HS-27A (cell line): ENCODE data around the gene SERAC1.

Experiments
- DNase-seq: peaks from one replicate; pipeline ENCODE4 v3.0.0-alpha.2; 2012; ENCODE audit warnings: low read depth, missing footprints

SERAC1 gene

DNA sequence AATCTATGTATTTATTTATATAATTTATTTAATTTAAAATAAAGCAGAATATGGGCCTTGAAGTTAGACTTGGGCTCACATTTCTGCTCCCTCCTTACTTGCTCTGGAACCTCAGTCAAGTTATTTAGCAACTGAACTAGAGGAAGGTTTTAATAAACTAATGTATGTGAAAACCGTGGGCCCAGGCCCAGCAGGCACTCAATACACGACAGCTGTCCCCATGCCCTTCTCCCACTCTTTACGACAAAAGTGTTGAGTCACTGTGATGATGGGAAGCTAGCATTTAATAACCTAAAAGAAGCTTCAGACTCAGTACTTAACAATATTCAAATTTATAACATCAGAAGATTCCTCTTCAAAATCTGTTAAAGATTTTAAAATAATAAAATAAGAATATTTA lies 46.7 kb downstream of the SERAC1 start:
- no peak for DNase-seq

DNA sequence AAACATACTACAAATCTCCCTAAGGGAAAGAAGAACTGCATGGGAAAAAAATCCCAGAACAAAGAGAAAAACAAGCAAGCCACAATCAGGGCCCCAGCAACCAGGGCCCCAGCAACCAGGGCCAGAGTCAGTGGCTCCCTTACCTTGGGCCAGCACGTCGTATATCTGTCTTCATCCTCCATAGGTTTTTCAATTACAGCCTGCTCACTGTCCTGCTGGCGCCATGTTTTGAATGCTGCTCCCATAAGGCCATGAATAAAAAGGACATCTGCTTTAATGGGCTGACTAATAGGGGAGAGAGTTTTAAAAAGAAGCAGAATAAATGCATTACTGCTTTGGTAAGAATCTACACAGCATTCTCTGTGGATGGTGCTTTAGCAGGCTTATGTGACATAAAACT lies 49.2 kb downstream of the SERAC1 start:
- no peak for DNase-seq

DNA sequence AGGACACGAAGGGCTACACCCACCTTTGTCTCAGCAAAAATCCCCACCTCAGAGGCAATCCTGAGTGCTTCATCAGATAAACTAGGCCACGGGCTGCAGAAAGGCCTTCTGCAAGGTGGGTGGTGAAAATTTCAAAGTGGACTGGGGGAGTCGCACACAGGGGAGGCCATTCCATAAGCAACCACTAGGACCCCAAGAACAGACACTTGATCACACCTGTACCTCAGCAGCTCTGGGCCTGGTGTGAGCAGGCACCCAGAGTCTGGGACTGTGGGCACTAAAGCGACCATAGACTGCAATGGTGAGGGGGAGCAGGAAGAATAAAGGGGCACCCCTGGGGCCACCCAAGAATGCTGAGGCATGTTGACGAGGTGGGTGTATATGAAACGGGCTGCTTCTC lies 52.6 kb downstream of the SERAC1 start:
- no peak for DNase-seq

DNA sequence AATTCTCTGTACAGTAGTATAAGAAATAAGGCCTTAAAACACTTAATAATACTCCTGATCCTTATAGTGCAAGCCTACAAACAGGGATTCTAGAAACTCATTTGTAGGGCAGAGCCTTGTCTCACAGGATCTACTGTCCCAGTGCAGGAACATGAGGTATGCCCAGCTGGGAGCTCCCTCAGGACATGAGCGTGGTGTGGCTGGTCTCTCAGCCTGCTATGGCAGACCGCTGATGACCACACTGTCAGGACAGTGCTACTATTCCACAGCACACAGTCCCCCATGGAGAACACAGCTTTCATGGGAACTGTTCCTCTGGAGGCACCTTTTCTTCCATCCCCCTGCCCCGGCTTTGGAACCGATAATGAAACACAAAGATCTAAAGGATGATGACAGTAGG lies 53.0 kb downstream of the SERAC1 start:
- DNase-seq, result no peak

DNA sequence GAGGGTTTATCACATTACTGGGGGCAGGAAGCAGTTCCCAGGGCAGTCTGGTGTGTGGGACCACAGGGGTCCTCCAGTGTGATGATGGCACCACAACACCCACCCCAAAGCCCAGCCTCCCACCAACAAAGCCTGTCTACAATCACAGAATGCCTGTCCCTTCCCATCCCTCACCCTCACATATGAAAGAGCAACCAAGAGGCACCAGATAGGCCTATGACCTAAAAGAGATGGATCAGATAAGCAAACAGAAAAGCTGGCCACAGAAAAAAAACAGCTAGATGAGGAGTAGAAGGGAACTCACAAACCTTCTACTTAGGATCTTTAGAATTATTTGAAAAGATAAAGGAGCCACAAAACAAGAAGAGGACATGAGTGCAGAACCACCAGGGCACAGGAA lies 54.3 kb downstream of the SERAC1 start:
- no peak for DNase-seq

DNA sequence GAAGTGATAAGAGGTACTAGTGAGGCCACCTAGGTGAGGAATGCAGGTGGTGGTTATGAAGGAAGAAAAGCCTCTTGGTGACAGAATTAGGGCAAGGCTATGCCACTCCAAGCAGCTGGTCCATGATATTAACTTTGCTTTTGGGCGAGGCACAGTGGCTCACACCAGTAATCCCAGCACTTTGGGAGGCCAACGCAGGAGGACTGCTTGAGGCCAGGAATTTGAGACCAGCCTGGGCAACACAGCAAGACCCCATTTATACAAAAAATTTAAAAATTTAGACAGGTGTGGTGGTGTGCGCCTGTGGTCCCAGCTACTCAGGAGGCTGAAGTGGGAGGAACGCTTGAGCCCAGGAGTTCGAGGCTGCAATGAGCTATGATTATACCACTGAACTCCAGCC lies 56.1 kb downstream of the SERAC1 start:
- no peak for DNase-seq

DNA sequence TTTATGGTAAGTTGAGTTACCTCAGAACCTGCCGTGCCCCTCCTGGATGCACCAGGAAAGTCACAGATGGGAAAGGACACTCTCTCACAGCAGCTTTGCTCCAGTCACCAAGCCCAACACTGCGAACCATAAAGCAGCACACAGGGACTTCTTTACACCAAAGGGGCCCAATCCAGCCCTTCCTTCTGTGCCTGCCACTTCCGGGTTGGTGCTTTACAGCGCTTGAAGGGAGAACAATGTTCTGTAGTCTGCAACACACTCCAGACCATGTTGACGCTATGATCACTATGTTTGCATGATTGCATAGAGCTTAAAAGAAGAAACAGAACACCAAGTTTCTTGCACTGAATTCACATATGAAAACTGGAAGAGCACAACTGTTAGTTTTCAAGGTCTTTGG lies 57.1 kb downstream of the SERAC1 start:
- no peak for DNase-seq

DNA sequence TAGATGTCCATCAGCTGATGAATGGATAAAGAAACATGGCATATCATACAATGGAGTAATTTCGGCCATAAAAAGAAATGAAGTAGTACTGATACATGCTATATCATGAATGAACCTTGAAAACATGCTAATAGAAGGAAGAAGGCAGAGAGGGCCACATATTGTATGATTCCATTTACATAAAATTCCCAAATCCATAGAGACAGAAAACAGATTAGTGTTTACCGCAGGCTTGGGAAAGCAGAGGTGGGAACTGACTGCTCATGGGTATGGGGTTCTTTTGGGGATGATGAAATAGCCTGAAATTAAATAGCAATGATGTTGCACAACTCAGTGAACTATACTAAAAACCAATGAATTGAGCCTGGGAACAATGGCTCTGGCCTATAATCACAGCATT lies 58.3 kb downstream of the SERAC1 start:
- no peak for DNase-seq

DNA sequence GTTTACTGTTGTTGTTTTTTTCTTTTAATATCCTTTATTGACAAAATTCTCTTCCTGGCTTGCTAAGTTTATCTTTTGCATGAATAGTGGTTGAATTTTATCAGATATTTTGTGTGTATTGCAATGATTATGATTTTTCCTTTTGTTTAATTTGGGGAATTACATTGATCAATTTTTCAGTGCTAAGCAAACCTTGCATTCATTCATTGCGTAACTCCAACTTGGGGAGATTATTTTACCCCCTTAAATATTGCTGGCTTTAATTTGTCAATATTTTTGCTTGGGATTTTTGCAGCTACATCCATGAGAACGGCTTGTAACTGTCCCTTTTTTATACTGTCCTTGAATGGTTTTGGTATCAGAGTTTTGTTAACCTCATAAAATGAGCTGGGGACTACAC lies 63.4 kb downstream of the SERAC1 start:
- no peak for DNase-seq

DNA sequence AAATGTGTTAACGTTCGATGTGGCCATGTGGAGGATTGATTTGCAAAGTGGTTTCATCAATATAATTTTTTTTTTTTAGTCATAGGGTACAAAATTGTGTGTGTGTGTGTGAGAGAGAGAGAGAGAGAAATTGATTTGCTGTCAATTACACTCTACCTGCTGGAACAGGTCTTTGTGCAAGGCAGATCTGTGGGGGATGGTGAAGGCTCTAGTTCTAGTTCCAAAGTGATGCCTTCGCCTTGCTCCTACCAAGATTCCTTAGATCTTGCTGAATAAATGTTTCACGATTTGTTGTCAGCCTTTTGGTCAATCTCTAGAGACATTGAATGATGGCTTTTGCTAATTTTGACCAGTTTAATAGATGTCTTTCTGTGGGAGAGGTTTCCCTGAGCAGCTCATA lies 64.8 kb downstream of the SERAC1 start:
- no peak for DNase-seq

DNA sequence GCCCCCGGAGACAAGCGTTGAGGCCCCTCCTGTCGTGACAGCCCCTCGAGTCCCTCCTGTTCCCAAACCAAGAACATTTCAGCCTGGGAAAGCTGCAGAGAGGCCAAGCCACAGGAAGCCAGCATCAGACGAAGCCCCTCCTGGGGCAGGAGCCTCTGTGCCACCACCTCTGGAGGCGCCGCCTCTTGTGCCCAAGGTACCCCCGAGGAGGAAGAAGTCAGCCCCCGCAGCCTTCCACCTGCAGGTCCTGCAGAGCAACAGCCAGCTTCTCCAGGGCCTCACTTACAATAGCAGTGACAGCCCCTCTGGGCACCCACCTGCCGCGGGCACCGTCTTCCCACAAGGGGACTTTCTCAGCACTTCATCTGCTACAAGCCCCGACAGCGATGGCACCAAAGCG lies 72.4 kb downstream of the SERAC1 start:
- no peak for DNase-seq

DNA sequence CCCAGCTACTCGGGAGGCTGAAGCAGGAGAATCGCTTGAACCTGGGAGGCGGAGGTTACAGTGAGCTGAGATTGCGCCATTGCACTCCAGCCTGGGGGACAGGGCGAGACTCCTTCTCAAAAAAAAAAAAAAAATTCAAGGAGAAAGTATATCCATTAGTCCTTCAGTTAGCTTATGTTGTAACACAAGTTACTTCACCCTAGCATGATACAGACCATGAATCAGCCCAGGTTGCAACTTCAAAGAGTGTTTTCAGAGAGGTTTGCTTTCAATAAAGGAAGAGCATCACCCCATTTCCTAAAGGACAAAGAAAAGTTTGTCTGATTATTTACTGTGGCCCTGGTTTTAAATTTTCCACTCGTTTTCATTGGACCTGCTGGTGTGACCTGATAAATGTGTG lies 73.0 kb downstream of the SERAC1 start:
- no peak for DNase-seq

DNA sequence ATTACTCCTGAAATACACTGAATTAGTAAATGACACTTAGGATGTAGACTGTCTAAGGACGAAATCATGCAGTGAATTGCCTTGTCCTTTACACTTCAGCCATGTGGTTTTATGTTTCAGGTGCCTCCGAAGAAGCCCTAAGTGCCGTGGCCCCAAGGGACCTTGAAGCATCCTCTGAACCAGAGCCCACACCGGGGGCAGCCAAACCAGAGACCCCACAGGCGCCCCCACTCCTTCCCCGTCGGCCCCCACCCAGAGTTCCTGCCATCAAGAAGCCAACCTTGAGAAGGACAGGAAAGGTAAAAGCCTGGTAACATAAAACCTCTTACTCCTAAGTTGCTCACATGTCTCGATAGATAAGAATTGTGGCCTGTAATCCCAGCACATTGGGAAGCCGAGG lies 75.3 kb downstream of the SERAC1 start:
- DNase-seq, result no peak

DNA sequence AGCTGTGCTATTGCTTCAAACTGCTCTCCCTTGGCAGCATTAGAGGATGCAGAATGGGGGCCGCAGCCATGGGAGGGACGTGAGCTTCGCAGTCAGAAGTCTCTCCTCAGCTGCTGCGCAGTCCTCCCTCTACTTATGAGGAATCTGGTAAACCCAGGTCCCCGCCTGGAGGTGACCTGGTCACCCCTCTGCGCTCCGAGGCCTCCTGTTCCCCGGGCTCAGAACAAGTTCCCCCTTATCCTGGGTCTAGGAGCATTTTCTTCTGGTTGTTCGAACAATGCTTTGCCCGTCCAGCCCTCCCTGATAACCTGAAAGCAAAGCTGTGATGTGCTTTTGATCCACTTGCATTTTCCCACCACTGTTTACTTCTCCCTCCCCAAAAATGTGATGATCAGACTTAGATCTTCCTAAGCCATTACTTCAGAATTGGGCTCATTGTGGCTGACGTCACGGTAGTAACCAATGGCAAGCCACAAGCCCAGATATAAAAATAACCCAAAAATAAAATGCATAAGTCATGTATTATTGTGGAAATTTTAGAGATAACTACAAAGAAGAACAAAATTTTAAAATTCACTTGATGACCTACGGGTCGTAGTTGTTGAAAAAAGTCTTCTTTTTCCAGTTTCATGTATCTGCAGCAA lies 80.7 kb downstream of the SERAC1 start:
- no peak for DNase-seq

DNA sequence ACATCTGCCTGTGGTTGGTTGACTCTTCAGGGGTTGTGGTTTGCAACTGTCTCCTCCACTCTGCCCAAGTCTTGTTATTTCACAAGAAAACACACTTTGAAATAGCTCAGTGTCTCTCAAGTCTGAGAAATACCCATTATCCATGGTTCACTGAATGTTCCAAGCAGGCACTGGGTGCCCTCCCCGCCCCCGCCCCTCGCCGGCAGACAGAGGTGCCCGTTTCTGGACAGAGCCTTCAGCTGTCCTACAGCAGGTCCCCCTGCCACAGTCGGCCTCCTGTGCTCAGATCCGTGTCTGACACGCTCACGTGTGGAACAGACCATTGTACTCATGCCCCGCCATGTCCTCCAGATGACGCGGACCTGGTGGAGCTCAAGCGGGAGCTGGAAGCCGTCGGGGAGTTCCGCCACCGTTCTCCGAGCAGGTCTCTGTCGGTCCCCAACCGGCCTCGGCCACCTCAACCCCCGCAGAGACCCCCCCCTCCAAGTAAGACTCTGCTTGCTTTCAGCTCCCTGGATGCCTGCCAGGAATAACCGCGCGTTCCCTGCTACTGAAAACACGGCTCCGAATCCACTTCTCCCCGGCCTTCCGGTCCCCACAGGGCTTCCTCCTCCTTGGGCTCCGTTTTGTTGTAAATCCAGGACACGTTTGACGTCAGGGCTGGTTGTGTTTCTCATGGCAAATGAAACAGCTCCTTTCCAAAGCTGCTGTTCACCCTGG lies 81.4 kb downstream of the SERAC1 start:
- DNase-seq, result no peak

DNA sequence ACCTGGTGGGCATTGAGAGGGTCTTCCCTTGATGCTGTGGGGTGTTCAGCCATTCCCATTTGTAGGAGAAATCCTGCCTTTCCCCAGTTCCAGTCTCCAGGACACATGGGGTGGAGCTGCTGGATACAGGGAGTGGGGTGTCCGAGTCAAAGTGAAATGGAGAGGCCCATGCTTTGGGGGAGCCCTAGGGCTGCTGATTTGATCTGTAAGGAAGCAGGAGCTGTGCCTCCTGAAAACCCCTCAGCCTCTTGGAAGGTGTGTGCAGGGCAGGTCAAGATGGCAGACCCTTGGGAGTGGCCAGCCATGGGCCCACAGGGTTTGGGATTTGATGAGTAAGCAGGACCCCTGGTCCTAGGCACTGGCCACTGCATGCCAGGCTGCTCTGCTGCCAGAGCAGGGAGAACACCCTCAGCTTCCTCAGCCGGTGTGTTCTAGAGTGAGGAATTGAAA lies 82.0 kb downstream of the SERAC1 start:
- DNase-seq, result no peak

DNA sequence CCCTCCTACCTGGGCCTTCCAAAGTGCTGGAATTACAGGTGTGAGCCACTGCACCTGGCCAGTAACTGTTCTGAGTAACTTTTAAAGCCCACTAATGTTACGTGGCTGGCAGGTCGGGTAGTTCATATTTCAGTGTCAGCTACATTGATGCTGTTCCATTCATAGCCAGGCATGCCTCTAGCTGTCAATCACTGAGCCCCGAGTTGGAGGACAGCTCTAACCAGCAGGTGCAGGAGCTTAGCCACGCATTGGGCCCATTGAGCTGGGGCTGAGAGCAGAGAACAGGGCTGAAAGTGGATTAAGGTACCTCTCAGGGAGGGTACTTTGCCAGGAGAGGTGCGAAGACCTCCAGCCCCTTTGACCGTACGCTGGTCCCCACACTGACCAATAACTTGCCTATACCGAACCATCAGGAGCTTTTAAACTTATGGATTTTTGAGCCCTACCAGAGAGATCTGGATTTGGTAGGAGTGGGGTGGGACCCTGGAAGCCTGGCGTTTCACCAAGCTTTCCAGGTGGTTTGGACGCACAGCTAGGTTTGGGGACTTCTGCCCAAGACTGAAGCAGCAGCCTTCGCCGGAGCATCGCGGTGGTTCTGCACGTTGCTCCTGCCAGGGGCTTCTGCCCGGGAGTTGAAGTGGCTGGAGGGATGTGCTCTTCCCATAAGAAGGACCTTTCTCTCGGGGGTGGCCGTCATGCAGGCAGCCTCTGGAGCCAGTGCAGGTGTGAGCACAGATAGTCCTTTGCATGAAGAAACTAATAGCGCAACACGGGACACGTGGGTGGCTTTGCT lies 82.6 kb downstream of the SERAC1 start:
- no peak for DNase-seq

DNA sequence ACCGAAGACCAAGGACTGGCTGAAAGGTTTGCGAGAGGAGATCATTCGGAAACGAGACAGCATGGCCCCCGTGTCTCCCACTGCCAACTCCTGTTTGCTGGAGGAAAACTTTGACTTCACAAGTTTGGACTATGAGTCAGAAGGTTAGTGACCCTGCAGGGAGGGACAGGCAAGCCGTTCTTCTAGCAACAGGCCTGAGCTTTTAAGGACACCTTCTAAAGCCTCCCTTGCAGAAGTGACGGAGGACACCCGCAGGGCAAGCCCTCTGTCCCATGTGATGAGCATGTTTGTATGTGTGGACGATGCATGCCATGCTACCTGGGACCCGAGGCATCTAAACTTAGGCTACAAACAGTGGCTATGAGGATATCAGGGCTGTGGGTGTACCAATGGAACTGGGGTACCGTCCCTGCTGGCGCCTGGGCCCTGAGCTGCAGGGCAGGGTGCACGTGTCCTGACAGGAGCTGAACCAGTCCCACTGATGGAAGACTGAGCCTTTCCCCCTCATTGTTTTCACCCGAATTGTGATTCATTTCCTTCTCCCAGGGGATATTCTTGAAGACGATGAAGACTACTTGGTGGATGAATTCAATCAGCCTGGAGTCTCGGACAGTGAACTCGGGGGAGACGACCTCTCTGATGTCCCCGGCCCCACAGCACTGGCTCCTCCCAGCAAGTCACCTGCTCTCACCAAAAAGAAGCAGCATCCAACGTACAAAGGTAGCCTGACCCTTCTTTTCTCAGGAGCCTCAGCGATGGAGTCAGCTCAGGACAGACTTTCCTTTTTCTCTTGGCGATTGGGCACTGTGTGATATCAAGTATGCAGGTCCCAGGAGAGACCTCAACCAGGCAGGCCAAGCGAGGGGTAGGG lies 84.4 kb downstream of the SERAC1 start:
- no peak for DNase-seq

DNA sequence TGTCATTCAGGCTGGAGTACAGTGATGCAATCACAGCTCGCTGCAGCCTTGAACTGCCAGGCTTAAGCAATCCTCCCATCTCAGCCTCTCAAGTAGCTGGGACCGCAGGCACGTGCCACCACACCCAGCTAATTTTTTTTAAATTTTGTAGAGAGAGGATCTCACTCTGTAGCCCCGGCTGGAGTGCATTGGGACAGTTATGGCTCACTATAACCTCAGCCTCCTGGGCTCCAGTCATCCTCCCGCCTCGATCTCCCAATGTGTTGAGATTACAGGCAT lies 86.5 kb downstream of the SERAC1 start:
- no peak for DNase-seq

DNA sequence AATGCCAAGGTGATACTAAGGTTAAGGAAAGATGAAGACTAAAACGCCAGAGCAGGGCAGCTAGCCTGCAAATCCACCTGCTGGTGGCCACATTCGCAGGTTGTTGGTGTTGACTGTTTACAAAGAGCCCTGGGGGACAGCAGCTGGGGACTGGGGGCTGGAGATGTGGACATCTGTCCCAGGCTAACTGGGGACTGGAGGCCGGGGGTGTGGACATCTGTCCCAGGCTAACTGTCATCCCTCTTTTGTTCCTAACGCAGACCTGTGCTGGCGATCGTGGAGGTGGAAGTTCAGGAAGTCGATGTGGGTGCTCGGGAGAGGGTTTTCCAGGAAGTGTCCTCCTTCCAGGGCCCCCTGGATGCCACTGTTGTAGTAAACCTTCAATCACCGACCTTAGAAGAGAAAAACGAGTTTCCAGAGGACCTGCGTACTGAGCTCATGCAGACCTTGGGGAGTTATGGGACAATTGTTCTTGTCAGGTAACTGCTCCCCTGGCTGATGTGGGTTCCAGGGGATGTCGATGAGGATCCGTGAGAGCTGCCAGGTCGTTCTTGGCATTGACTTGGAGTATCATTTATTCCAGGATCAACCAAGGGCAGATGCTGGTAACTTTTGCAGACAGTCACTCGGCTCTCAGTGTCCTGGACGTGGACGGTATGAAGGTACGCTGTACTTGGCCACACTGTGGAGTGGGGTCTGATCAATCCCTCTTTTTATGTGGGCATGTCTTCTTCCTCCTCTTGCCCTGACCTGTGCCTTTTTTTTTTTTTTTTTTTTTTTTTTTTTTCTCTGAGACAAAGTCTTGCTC lies 87.0 kb downstream of the SERAC1 start:
- no peak for DNase-seq

DNA sequence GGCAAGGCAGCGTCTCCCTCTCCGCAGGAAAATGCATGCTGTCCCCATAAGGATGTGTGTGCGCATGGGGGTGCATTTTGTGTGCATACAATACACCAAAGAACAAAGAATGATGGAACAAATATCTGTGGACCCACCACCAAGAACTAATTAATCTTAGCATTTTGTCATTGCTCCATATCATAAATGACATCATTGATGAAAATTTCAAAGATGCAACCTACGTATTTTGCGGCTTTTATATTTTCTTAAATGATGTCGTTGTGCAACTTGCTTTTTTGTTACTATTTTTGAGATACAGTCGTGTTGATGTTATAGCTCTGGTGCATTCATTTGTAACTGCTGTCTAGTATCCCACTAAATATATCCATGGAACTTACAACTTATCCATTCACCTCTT lies 89.7 kb downstream of the SERAC1 start:
- no peak for DNase-seq

DNA sequence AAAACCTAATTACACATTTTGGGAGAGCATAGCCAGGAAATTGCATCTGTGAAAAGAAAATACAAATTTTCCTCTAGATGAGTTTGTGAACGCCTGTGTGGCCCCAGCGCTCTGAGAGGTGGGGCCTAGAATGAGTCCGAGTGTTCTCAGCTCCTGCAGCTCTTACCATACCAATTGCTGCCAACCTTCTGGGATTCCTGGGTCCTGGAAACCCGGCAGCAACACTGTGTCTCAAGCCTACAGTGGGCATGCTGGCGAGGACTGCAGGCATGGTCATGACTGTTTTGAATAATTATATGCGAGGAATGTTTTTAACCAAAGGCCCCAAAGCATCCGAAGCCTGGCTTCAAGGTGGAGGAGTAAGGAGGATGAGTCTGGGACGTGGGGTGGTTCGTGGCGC lies 90.4 kb downstream of the SERAC1 start:
- no peak for DNase-seq
